Vagina (tissue), 2 donors: ENCODE results near the gene KRTAP9-8. TPM values are rescaled to one million over a fixed set of nuclear protein-coding genes. Genes with fewer than 3 reads are reported as not detected.
"Not testable (repeated sequence)": the region's sequence is repeated elsewhere in the genome, so short reads cannot be mapped to it uniquely, and the experiment has no call there.

Experiments used
- DNase-seq, 2 donors: peaks; one replicate each; pipeline ENCODE4 v3.0.0-alpha.2; 2017; ENCODE audit errors: extremely low spot score in 2 of 2
- H3K27ac ChIP-seq: fragments of 200-600 bp; sonication (generic); one replicate; pipeline ENCODE4 v1.5.1; 2019
- H3K27me3 ChIP-seq: fragments of 200-600 bp; sonication (generic); one replicate; pipeline ENCODE4 v1.5.1; 2019
- H3K36me3 ChIP-seq, 2 donors: fragments of 200-600 bp; sonication (generic); one replicate each; pipeline ENCODE4 v1.5.1; 2017 to 2019
- H3K4me1 ChIP-seq: fragments of 200-600 bp; sonication (generic); one replicate; pipeline ENCODE4 v1.5.1; 2019
- H3K4me3 ChIP-seq, 2 donors: fragments of 200-600 bp; sonication (generic); 1 replicate in 1 of 2; 2 replicates in 1 of 2; pipeline ENCODE4 v1.5.1; 2016 to 2019
- H3K9me3 ChIP-seq: fragments of 200-600 bp; sonication (generic); one replicate; pipeline ENCODE4 v1.5.1; 2019
- CTCF ChIP-seq, 3 experiments: fragments of 450-650 bp in 2 of 3; fragments of 200-600 bp in 1 of 3; sonication (generic) in 1 of 3; IDR thresholded peaks; one replicate each; pipeline ENCODE4 v1.5.1; 2017 to 2019; ENCODE audit warnings: antibody characterized with exemption in 3 of 3, mild to moderate bottlenecking in 2 of 3, moderate library complexity in 2 of 3
- POLR2A ChIP-seq, 2 donors: fragments of 450-650 bp; IDR thresholded peaks; one replicate each; pipeline ENCODE4 v1.6.1; 2017; ENCODE audit warnings: antibody characterized with exemption in 2 of 2, mild to moderate bottlenecking in 2 of 2, moderate library complexity in 2 of 2
- POLR2AphosphoS5 ChIP-seq, 2 donors: sonication (generic); formaldehyde crosslinking; IDR thresholded peaks; one replicate each; pipeline ENCODE4 v1.9.0; 2017; ENCODE audit warnings: antibody characterized with exemption in 2 of 2, mild to moderate bottlenecking in 2 of 2, low read depth in 1 of 2; ENCODE audit not compliant: insufficient read depth in 1 of 2
- intact Hi-C: fragments of 100-400 bp; cut with DNase I; formaldehyde crosslinking; loops from one replicate; pipeline ENCODE4 v1.15.1; 2023
- total RNA-seq: library from RNA; depleted of rRNA; stranded (reverse); fragments of >200 nt; gene quantifications from one replicate; pipeline ENCODE4 v1.2.3, GENCODE V29; 2016

The KRTAP9-8 gene, protein sequence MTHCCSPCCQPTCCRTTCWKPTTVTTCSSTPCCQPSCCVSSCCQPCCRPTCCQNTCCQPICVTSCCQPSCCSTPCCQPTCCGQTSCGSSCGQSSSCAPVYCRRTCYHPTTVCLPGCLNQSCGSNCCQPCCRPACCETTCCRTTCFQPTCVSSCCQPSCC
- not detected for total RNA-seq

GRCh38 chr17:41237949-41238437 is at the start of gene KRTAP9-8:
Gene KRTAP9-8 (plus strand): TSS chr17:41237999. CDS start chr17:41238052, 53 bp downstream.
- intact Hi-C loops = not testable (repeated sequence)

DNA sequence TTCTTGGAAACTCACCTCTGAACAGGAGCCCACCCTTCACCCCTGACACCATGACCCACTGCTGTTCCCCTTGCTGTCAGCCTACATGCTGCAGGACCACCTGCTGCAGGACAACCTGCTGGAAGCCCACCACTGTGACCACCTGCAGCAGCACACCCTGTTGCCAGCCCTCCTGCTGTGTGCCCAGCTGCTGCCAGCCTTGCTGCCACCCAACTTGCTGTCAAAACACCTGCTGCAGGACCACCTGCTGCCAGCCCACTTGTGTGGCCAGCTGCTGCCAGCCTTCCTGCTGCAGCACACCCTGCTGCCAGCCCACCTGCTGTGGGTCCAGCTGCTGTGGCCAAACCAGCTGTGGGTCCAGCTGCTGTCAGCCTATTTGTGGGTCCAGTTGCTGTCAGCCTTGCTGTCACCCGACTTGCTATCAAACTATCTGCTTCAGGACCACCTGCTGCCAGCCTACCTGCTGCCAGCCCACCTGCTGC is 47.9 kb upstream of the KRTAP9-8 start, which contains the start of gene KRTAP9-1:
Gene KRTAP9-1, plus strand, starts transcription at position 51 of the 482 bp plus-strand sequence. Its CDS starts 0 bp downstream, at position 51.
- H3K4me3 ChIP-seq, H3K9me3 ChIP-seq: not testable (repeated sequence)

More at GRCh38 chr17:41237949-41238437, at the start of gene KRTAP9-8:
- H3K36me3 ChIP-seq, H3K27me3 ChIP-seq, H3K4me3 ChIP-seq, H3K4me1 ChIP-seq, H3K27ac ChIP-seq, DNase-seq, H3K9me3 ChIP-seq: not testable (repeated sequence)

GRCh38 chr17:41190328-41190727 is 47.5 kb upstream of the KRTAP9-8 start:
- intact Hi-C loops = no loop called here
- no peaks in the 10 kb centered on the region for H3K36me3 ChIP-seq
- H3K9me3 ChIP-seq = no peaks in the 10 kb centered on the region
- no peak overlapping the region for H3K4me3 ChIP-seq
- TF ChIP-seq POLR2AphosphoS5 (IDR thresholded peaks at IDR 0.05; ENCODE audit: insufficient read depth in 1 of 2, low read depth in 1 of 2) = no peak
- TF ChIP-seq CTCF (IDR thresholded peaks at IDR 0.05) = no peak
- no peaks in the 10 kb centered on the region for H3K27me3 ChIP-seq
- no peak overlapping the region for H3K27ac ChIP-seq
- H3K4me1 ChIP-seq = no peaks in the 10 kb centered on the region
- DNase-seq = no peak

More for the DNA sequence above, 47.9 kb upstream of the KRTAP9-8 start, which contains the start of gene KRTAP9-1:
- H3K36me3 ChIP-seq, H3K27me3 ChIP-seq, H3K27ac ChIP-seq, H3K4me1 ChIP-seq, DNase-seq, intact Hi-C loops: not testable (repeated sequence)

DNA sequence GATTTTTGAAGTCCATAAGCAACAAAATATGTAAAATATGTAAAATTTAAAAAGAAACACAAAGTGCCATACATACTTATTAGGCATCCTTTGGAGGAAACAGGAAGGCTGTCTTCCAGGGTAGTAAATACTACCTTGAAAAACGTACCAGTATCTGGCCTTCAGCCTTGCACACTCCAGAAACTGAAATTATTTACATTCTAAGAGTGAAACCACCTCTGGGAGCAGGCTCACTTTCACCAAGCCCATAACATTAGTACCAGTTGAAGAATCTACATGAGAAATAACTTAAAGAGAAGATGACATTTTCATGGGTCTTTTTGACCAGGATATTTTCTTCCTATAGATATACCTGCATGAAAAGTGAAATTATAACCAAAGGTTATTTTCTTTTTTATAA is 41.7 kb upstream of the KRTAP9-8 start:
- no peak for TF ChIP-seq CTCF (IDR thresholded peaks at IDR 0.05)
- Histone ChIP-seq H3K9me3 (no peaks in the 10 kb centered on the region), H3K36me3 (no peaks in the 10 kb centered on the region), H3K4me1 (no peaks in the 10 kb centered on the region), H3K27me3 (no peaks in the 10 kb centered on the region), H3K27ac (no peak overlapping the region), H3K4me3 (no peak overlapping the region)
- intact Hi-C loops = no loop called here
- no peak for DNase-seq

GRCh38 chr17:41199421-41200078 is 38.2 kb upstream of the KRTAP9-8 start:
- Histone ChIP-seq H3K4me1 (no peaks in the 10 kb centered on the region), H3K4me3 (no peak overlapping the region), H3K27me3 (no peaks in the 10 kb centered on the region), H3K9me3 (no peaks in the 10 kb centered on the region), H3K27ac (no peak overlapping the region), H3K36me3 (no peaks in the 10 kb centered on the region)
- no peak for DNase-seq
- TF ChIP-seq POLR2AphosphoS5 (IDR thresholded peaks at IDR 0.05; ENCODE audit: insufficient read depth in 1 of 2, low read depth in 1 of 2) = no peak
- TF ChIP-seq POLR2A (IDR thresholded peaks at IDR 0.05) = no peak
- no peak for TF ChIP-seq CTCF (IDR thresholded peaks at IDR 0.05)
- intact Hi-C loops = no loop called here

- Histone ChIP-seq H3K4me3 (no peak overlapping the region), H3K27me3 (no peaks in the 10 kb centered on the region), H3K9me3 (no peaks in the 10 kb centered on the region), H3K27ac (no peak overlapping the region), H3K4me1 (peaks cover 6% of the 10 kb centered on the region), H3K36me3 (no peaks in the 10 kb centered on the region)
- DNase-seq = no peak
- TF ChIP-seq POLR2A (IDR thresholded peaks at IDR 0.05) (no peak), POLR2AphosphoS5 (IDR thresholded peaks at IDR 0.05; ENCODE audit: insufficient read depth in 1 of 2, low read depth in 1 of 2) (peak in 1 of 2 donors; percentile 63)
- intact Hi-C loops = no loop called here
These were observed 25.8 kb upstream of the KRTAP9-8 start for GRCh38 chr17:41211845-41212466.
